NCI-H2171 treated with DMSO at 0.1 percent for 48 hours (cell line): ENCODE measurements around the gene OR6J1.
"Not testable (repeated sequence)": the region's sequence is repeated elsewhere in the genome, so short reads cannot be mapped to it uniquely, and the experiment has no call there.

Experiments
- DNase-seq: peaks from one replicate; lab custom pipeline; 2025; lab: John Stamatoyannopoulos, UW

OR6J1 gene

GRCh38 chr14:22644305-22644635, at the start of gene OR6J1:
Gene OR6J1, minus strand, starts transcription at chr14:22644352. Its CDS starts 9,541 bp downstream, at chr14:22634811.
- no peak for DNase-seq

- no peak for DNase-seq
Measured at GRCh38 chr14:22692194-22692593, 48.0 kb upstream of the OR6J1 start.

- DNase-seq: no peak
Measured at GRCh38 chr14:22691171-22691570, 47.0 kb upstream of the OR6J1 start.

DNA sequence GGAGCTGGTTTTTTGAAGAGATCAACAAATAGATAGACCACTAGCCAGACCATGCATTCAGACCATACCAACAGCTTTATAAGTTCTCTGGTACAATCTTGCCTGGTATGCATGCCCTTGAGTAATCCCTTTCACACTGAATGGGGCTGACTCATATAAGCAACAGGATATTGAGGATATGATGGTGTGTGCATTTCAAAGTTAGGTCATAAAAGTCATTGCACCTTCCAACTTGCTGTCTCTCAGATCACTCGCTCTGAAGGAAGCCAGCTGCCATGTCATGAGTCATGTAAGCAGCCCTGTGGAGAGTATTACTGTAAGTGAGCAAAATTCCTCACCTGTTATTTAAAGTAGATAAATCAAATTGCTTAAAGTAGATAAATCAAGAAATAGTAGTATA, 45.0 kb upstream of the OR6J1 start:
- no peak for DNase-seq

GRCh38 chr14:22687969-22688368, 43.8 kb upstream of the OR6J1 start:
- DNase-seq: not testable (repeated sequence)

DNA sequence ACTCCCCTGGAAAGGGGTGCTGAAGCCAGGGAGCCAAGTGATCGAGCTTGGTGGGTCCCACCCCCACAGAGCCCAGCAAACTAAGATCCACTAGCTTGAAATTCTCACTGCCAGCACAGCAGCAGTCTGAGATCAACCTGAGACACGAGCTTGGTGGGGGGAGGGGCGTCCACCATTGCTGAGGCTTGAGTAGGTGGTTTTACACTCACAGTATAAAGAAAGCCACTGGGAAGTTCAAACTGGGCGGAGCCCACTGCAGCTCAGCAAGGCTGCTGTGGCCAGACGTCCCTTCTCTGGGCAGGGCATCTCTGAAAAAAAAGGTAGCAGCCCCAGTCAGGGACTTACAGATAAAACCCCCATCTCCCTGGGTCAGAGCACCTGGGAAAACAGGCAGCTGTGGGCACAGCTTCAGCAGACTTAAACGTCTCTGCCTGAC, 42.0 kb upstream of the OR6J1 start:
- not testable (repeated sequence) for DNase-seq

GRCh38 chr14:22685467-22685866, 41.3 kb upstream of the OR6J1 start:
- no peak for DNase-seq

- not testable (repeated sequence) for DNase-seq
Measured at GRCh38 chr14:22683428-22683827, 39.3 kb upstream of the OR6J1 start.

GRCh38 chr14:22678221-22678620, 34.1 kb upstream of the OR6J1 start:
- DNase-seq: no peak

- peak; percentile 45 for DNase-seq
Measured at GRCh38 chr14:22677551-22677950, 33.4 kb upstream of the OR6J1 start.

GRCh38 chr14:22671622-22672021, 27.5 kb upstream of the OR6J1 start:
- DNase-seq: no peak

- DNase-seq: no peak
Measured at GRCh38 chr14:22668863-22669262, 24.7 kb upstream of the OR6J1 start.

DNA sequence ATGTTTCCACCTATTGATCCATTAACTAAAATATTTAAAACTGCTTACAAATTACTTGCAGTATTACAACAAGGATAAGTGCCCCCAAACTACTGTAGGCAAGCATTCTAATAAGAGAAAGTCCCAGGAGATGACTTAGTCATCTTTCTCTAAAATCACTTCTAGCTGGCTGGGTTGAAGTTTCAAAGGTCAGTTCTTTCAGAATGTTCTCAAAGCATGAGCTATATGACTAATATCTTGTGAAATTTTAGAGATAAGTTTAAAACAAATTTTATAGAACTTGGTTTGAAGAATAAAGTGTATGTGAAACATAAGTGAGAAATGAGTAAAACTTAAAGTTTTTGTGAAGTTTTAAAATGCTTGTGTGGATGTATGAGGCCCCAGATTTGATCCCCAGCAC, 24.3 kb upstream of the OR6J1 start:
- no peak for DNase-seq

DNA sequence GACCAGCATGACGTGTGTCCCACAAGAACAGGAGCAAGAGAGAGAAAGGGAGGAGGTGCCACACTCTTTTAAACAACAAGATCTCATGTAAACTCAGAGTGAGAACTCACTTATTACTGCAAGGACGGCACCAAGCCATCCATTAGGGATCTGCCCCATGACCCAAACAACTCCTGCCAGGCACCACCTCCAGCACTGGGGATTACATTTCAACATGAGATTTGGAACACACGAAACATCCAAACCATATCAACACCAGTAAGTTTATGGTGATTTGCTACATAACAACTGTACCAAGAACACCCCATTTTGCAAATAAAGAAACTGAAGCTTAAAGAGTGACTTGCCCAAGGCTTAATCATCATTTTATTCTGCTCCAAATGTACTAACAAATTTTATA, 23.7 kb upstream of the OR6J1 start:
- DNase-seq: no peak

- DNase-seq: no peak
Measured at GRCh38 chr14:22666203-22666893, 22.2 kb upstream of the OR6J1 start.

DNA sequence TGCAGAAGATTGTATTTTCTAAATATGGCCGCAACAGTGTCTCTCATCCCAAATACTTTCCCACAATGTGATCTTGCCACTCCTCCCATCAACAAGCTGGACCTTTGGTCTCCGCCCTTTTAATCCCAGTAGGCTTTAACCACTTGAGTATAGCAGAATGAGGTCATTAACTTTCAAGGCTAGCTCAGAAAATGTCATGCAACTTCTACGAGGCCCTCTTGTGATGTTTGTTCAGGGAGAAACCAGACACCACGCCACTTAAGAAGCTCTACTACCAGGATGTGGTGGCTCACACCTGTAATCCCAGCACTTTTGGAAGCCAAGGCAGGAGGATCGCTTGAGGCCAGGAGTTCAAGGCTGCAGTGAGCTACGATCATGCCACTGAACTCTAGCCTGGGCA, 20.1 kb upstream of the OR6J1 start:
- DNase-seq: peak; percentile 64

DNA sequence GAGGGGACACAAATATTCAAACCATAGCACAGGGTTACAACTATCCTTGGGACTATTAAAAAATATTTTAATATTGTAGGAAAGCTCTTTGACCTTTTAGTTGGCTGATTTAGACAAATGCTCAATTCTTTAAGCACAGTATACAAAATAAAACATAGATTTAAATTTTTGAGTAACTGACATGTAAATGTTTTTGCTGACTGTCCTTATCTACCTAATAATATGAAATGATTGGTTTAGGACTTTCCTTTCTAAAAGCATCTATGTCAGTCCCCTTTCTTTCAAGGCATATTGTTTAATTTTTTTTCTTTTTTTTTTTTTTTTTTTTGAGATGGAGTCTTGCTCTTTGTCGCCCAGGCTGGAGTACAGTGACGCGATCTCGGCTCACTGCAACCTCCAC, 16.5 kb upstream of the OR6J1 start:
- no peak for DNase-seq

- no peak for DNase-seq
Measured at GRCh38 chr14:22658946-22659345, 14.8 kb upstream of the OR6J1 start.

GRCh38 chr14:22657861-22658260, 13.7 kb upstream of the OR6J1 start:
- DNase-seq: no peak

GRCh38 chr14:22656945-22657731, 13.0 kb upstream of the OR6J1 start:
- no peak for DNase-seq

- no peak for DNase-seq
Measured at GRCh38 chr14:22656226-22656625, 12.1 kb upstream of the OR6J1 start.

GRCh38 chr14:22653012-22653621, 9.0 kb upstream of the OR6J1 start:
- DNase-seq: peak; percentile 87

GRCh38 chr14:22651586-22651985, 7.4 kb upstream of the OR6J1 start:
- no peak for DNase-seq
